PC-9 (cell line): Measurements from ENCODE around the gene DACT3.

Experiments used
- CTCF ChIP-seq: fragments of 200-600 bp; sonication (generic); conservative IDR thresholded peaks from 2 replicates; pipeline ENCODE4 v1.6.1; 2017; ENCODE audit warnings: mixed run types, antibody characterized with exemption, mild to moderate bottlenecking, moderate library complexity
- EZH2 ChIP-seq: fragments of 200-600 bp; sonication (generic); IDR thresholded peaks from 2 replicates; pipeline ENCODE4 v1.8.0; 2017; ENCODE audit warnings: antibody characterized with exemption, low read depth

- TF ChIP-seq CTCF (no peak), EZH2 (no peak)
Measured at GRCh38 chr19:46639358-46640182, 21.4 kb downstream of the DACT3 start.
